H9 (cell line): ENCODE results near the gene SCARF1. TPM values are rescaled to one million over a fixed set of nuclear protein-coding genes. Genes with fewer than 3 reads are reported as not detected.

Source experiments
- DNase-seq: peaks from one replicate; pipeline ENCODE4 v3.0.0-alpha.2; 2017
- H2AFZ ChIP-seq: one replicate; pipeline ENCODE4 v1.6.1; 2013; ENCODE audit warnings: mild to moderate bottlenecking, low read length, control low read depth, moderate library complexity
- H2AK5ac ChIP-seq: 2 replicates; pipeline ENCODE4 v1.6.1; 2013; ENCODE audit warnings: low read length, control low read depth, mixed read lengths; ENCODE audit not compliant: insufficient read length
- H2BK120ac ChIP-seq: one replicate; pipeline ENCODE4 v1.6.1; 2013; ENCODE audit warnings: low read depth, mild to moderate bottlenecking, low read length, control low read depth, inconsistent platforms; ENCODE audit not compliant: poor library complexity, severe bottlenecking
- H2BK12ac ChIP-seq: 2 replicates; pipeline ENCODE4 v1.6.1; 2013; ENCODE audit warnings: low read length, control low read depth, mixed read lengths, low read depth; ENCODE audit not compliant: insufficient read length
- H2BK15ac ChIP-seq: 2 replicates; pipeline ENCODE4 v1.6.1; 2013; ENCODE audit warnings: low read depth, low read length, control low read depth
- H2BK20ac ChIP-seq: one replicate; pipeline ENCODE4 v1.6.1; 2013; ENCODE audit warnings: low read depth, mild to moderate bottlenecking, low read length, control low read depth, inconsistent platforms; ENCODE audit not compliant: poor library complexity, severe bottlenecking
- H2BK5ac ChIP-seq: 2 replicates; pipeline ENCODE4 v1.6.1; 2013; ENCODE audit warnings: low read length, control low read depth, mixed read lengths; ENCODE audit not compliant: insufficient read length
- H3K14ac ChIP-seq: 2 replicates; pipeline ENCODE4 v1.6.1; 2013; ENCODE audit warnings: low read length, control low read depth; ENCODE audit not compliant: insufficient read depth
- H3K18ac ChIP-seq: 2 replicates; pipeline ENCODE4 v1.6.1; 2013; ENCODE audit warnings: low read depth, mild to moderate bottlenecking, mixed read lengths, low read length, control low read depth; ENCODE audit not compliant: insufficient read length
- H3K23ac ChIP-seq: 2 replicates; pipeline ENCODE4 v1.6.1; 2013; ENCODE audit warnings: low read length, control low read depth, mixed read lengths, low read depth; ENCODE audit not compliant: insufficient read length
- H3K23me2 ChIP-seq: 2 replicates; pipeline ENCODE4 v1.6.1; 2013; ENCODE audit warnings: low read depth, mild to moderate bottlenecking, mixed read lengths, low read length, control low read depth; ENCODE audit not compliant: insufficient read length, poor library complexity, severe bottlenecking
- H3K27ac ChIP-seq: 2 replicates; pipeline ENCODE4 v1.5.1; 2013; ENCODE audit warnings: low read length, control low read depth, mixed read lengths, low read depth; ENCODE audit not compliant: insufficient read length
- H3K27me3 ChIP-seq: 2 replicates; pipeline ENCODE4 v1.6.1; 2013; ENCODE audit warnings: low read length, control low read depth, inconsistent platforms; ENCODE audit not compliant: insufficient read depth
- H3K4ac ChIP-seq: 2 replicates; pipeline ENCODE4 v1.6.1; 2013; ENCODE audit warnings: low read depth, mild to moderate bottlenecking, control low read depth, inconsistent platforms, low read length, moderate library complexity
- H3K4me1 ChIP-seq: 2 replicates; pipeline ENCODE4 v1.6.1; 2013; ENCODE audit warnings: low read length, control low read depth, inconsistent platforms; ENCODE audit not compliant: insufficient read depth
- H3K4me2 ChIP-seq: 2 replicates; pipeline ENCODE4 v1.6.1; 2013; ENCODE audit warnings: low read length, control low read depth, mixed read lengths; ENCODE audit not compliant: insufficient read length, insufficient read depth
- H3K56ac ChIP-seq: 2 replicates; pipeline ENCODE4 v1.6.1; 2013; ENCODE audit warnings: low read depth, mild to moderate bottlenecking, mixed read lengths, low read length, control low read depth; ENCODE audit not compliant: insufficient read length
- H3K79me1 ChIP-seq: 2 replicates; pipeline ENCODE4 v1.6.1; 2013; ENCODE audit warnings: low read depth, mild to moderate bottlenecking, moderate library complexity, low read length, control low read depth, inconsistent platforms; ENCODE audit not compliant: insufficient read depth, poor library complexity, severe bottlenecking
- H3K79me2 ChIP-seq: 2 replicates; pipeline ENCODE4 v1.6.1; 2013; ENCODE audit warnings: low read length, control low read depth, inconsistent platforms; ENCODE audit not compliant: insufficient read depth
- H3K9ac ChIP-seq: 2 replicates; pipeline ENCODE4 v1.6.1; 2013; ENCODE audit warnings: low read length, control low read depth, mixed read lengths; ENCODE audit not compliant: insufficient read length; ENCODE audit errors: extremely low read depth
- H3K9me3 ChIP-seq: one replicate; pipeline ENCODE4 v1.6.1; 2013; ENCODE audit warnings: low read depth, low read length, inconsistent platforms; ENCODE audit not compliant: control insufficient read depth
- H3T11ph ChIP-seq: one replicate; pipeline ENCODE4 v1.6.1; 2013; ENCODE audit warnings: mild to moderate bottlenecking, low read length, control low read depth, inconsistent platforms
- H4K20me1 ChIP-seq: one replicate; pipeline ENCODE4 v1.6.1; 2013; ENCODE audit not compliant: control insufficient read depth, insufficient read length, insufficient read depth
- H4K5ac ChIP-seq: 2 replicates; pipeline ENCODE4 v1.6.1; 2013; ENCODE audit warnings: low read depth, mild to moderate bottlenecking, mixed read lengths, low read length, control low read depth; ENCODE audit not compliant: insufficient read length
- H4K8ac ChIP-seq: replicated peaks from 2 replicates; pipeline ENCODE4 v1.6.1; 2013; ENCODE audit warnings: low read length, control low read depth, mixed read lengths, low read depth; ENCODE audit not compliant: insufficient read length
- H4K91ac ChIP-seq: 2 replicates; pipeline ENCODE4 v1.6.1; 2013; ENCODE audit warnings: low read depth, mild to moderate bottlenecking, moderate library complexity, mixed read lengths, low read length, control low read depth; ENCODE audit not compliant: insufficient read length
- H3K27ac Mint-ChIP-seq, 3 experiments: 2 replicates in 2 of 3; 3 replicates in 1 of 3; pipeline ENCODE4 v1.8.0; 2020 to 2021; ENCODE audit warnings: mixed read lengths in 3 of 3, mild to moderate bottlenecking in 1 of 3, moderate library complexity in 1 of 3
- H3K27me3 Mint-ChIP-seq: 2 replicates; pipeline ENCODE4 v1.8.0; 2021; ENCODE audit warnings: low read depth, mild to moderate bottlenecking, moderate library complexity, mixed read lengths
- H3K36me3 Mint-ChIP-seq, 3 experiments: 2 replicates in 2 of 3; 3 replicates in 1 of 3; pipeline ENCODE4 v1.8.0; 2020 to 2021; ENCODE audit warnings: low read depth in 3 of 3, mixed read lengths in 3 of 3; ENCODE audit not compliant: insufficient read depth in 1 of 3
- H3K4me1 Mint-ChIP-seq, 2 experiments: 2 replicates each; pipeline ENCODE4 v1.8.0; 2020; ENCODE audit warnings: mixed read lengths in 2 of 2
- H3K4me3 Mint-ChIP-seq, 2 experiments: 2 replicates in 1 of 2; 3 replicates in 1 of 2; pipeline ENCODE4 v1.8.0; 2020 to 2021; ENCODE audit warnings: mild to moderate bottlenecking in 2 of 2, mixed read lengths in 2 of 2, moderate library complexity in 1 of 2
- H3K9me3 Mint-ChIP-seq, 2 experiments: 2 replicates in 1 of 2; 3 replicates in 1 of 2; pipeline ENCODE4 v1.8.0; 2020; ENCODE audit warnings: mild to moderate bottlenecking in 2 of 2, mixed read lengths in 2 of 2, moderate library complexity in 1 of 2
- WGBS: extraction: QIAGEN DNeasy Blood & Tissue Kit; methylation state at CpG from one replicate; pipeline ENCODE4 v1.1.7; 2013; ENCODE audit warnings: missing lambda C conversion rate, low lambda C conversion rate, mixed read lengths; ENCODE audit not compliant: insufficient read length; ENCODE audit errors: extremely low coverage; 5-methylcytosine and 5-hydroxymethylcytosine counted together
- total RNA-seq: library from RNA; stranded (reverse); gene quantifications from 2 replicates; pipeline ENCODE4 v1.2.1, GENCODE V29; 2021
- TF ChIP-seq, protein P1 (sequence below): fragments of 200-600 bp; sonication (generic); conservative IDR thresholded peaks from 3 replicates; pipeline ENCODE4 v1.8.0; 2021; ENCODE audit warnings: antibody characterized with exemption, mild to moderate bottlenecking

The SCARF1 gene
- total RNA-seq, 1 experiment from 2014 or later: 2.4 TPM

DNA sequence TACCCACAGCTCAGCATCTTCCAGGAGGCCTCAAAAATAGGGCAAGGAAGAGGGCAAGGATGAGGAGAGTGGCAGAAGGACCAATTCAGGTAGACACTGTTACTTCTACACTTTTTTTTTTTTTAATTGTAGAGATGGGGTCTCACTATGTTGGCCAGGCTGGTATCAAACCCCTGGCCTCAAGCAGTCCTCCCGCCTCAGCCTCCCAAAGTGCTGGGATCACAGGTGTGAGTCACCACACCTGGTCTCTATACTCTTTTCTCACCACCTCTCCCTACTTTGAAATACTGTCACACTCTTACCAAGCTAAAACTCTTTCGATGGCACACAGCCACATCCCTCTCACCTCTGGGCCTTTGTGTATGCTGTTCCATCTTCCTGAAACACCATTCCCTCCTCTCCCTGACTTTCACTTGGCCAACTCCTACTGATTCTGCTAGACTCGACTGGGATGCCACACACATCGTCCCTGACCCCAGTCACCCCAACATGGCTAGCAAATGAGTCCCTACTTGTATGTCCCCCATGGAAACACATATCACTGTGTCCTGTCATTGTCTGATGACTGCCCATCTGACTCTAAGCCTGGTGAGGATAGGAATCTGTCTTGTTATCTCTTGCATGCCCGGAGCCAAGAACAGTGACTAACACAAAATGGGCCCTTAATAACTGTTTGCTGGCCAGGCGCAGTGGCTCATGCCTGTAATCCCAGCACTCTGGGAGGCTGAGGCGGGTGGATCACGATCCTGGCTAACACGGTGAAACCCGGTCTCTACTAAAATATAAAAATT is 9.7 kb downstream of the SCARF1 start:
- Histone ChIP-seq H3K4me2 (no peak overlapping the region), H3K4ac (no peak overlapping the region), H2BK12ac (no peak overlapping the region), H3K9ac (no peak overlapping the region), H2AFZ (no peak overlapping the region), H4K5ac (no peak overlapping the region), H2BK5ac (no peak overlapping the region), H3T11ph (no peak overlapping the region), H3K23me2 (no peaks in the 10 kb centered on the region), H3K4me1 (no peaks in the 10 kb centered on the region), H3K56ac (no peak overlapping the region), H2BK15ac (no peak overlapping the region), H3K79me1 (no peaks in the 10 kb centered on the region), H4K8ac (no peak overlapping the region), H3K18ac (no peak overlapping the region), H3K27me3 (no peaks in the 10 kb centered on the region), H2BK120ac (no peak overlapping the region), H2AK5ac (no peak overlapping the region), H4K20me1 (no peaks in the 10 kb centered on the region), H3K23ac (no peak overlapping the region), H3K79me2 (no peaks in the 10 kb centered on the region), H3K9me3 (no peaks in the 10 kb centered on the region), H3K14ac (no peak overlapping the region), H3K27ac (no peak overlapping the region), H4K91ac (no peak overlapping the region), H2BK20ac (no peak overlapping the region)
- no peak for DNase-seq
- TF ChIP-seq, protein P1, sequence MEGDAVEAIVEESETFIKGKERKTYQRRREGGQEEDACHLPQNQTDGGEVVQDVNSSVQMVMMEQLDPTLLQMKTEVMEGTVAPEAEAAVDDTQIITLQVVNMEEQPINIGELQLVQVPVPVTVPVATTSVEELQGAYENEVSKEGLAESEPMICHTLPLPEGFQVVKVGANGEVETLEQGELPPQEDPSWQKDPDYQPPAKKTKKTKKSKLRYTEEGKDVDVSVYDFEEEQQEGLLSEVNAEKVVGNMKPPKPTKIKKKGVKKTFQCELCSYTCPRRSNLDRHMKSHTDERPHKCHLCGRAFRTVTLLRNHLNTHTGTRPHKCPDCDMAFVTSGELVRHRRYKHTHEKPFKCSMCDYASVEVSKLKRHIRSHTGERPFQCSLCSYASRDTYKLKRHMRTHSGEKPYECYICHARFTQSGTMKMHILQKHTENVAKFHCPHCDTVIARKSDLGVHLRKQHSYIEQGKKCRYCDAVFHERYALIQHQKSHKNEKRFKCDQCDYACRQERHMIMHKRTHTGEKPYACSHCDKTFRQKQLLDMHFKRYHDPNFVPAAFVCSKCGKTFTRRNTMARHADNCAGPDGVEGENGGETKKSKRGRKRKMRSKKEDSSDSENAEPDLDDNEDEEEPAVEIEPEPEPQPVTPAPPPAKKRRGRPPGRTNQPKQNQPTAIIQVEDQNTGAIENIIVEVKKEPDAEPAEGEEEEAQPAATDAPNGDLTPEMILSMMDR: no peak
- peaks cover 2% of the 10 kb centered on the region for H3K27me3 Mint-ChIP-seq
- no peaks in the 10 kb centered on the region; a peak in 1 of 7 replicates for H3K36me3 Mint-ChIP-seq
- no peak overlapping the region for H3K4me3 Mint-ChIP-seq
- peaks cover 8 to 22% of the 10 kb centered on the region in 2 experiments for H3K4me1 Mint-ChIP-seq
- no peaks in the 10 kb centered on the region; a peak in 1 of 5 replicates for H3K9me3 Mint-ChIP-seq
- H3K27ac Mint-ChIP-seq: no peak overlapping the region
- no CpG with 5 or more reads among the region's 10 CpGs for WGBS
